ENCODE measurements around the gene EMC9. TPM values are rescaled to one million over a fixed set of nuclear protein-coding genes. Genes with fewer than 3 reads are reported as not detected.

The EMC9 gene
- total and polyA plus RNA-seq, 2 of the 8 experiments (the other 6 are each of a cell fraction or from before 2014, with no cell fraction given), result 38.4 to 47.2 TPM

GRCh38 chr14:24188251-24189058 is 47.1 kb upstream of the EMC9 start, which contains the start of gene IPO4 (continued):
- TF ChIP-seq RNF2 (IDR thresholded peaks at IDR 0.05; ENCODE audit: borderline replicate concordance, low read depth, low read length, missing control alignments, poor library complexity, severe bottlenecking) (no peak), RBBP5 (IDR thresholded peaks at IDR 0.05; ENCODE audit: borderline replicate concordance, low read depth, low read length) (peak; percentile 61; the same call in 1 of the 2 replicates), EZH2 (IDR thresholded peaks at IDR 0.05; ENCODE audit: low read depth, low read length, severe bottlenecking) (no peak), HDAC2 (IDR thresholded peaks at IDR 0.05; ENCODE audit: borderline replicate concordance in 1 of 2, low read depth in 2 of 2, low read length in 2 of 2) (peak in 1 of 2 experiments; percentile 82; a peak in 3 of 4 replicates), POLR2A (IDR thresholded peaks at IDR 0.05; ENCODE audit: control extremely low read depth in 1 of 2, low read depth in 2 of 2, low read length in 2 of 2) (peak in 1 of 2 experiments; percentile 91; a peak in 2 of 3 replicates), CEBPB (IDR thresholded peaks at IDR 0.05; ENCODE audit: low read depth, low read length) (0 out of 2 replicates have a peak, but pooled peaks have one; percentile 1), RXRA (IDR thresholded peaks at IDR 0.05; ENCODE audit: insufficient read depth, low read depth, low read length) (0 out of 2 replicates have a peak, but pooled peaks have one; percentile 33), BRCA1 (IDR thresholded peaks at IDR 0.05; ENCODE audit: low read depth, low read length) (peak; percentile 61; the same call in 1 of the 2 replicates), CREB1 (IDR thresholded peaks at IDR 0.05) (peak; percentile 58; the same call in 1 of the 2 replicates), TBP (IDR thresholded peaks at IDR 0.05; ENCODE audit: low read depth, low read length) (peak; percentile 68; the same call in 1 of the 2 replicates), NANOG (IDR thresholded peaks at IDR 0.05; ENCODE audit: insufficient read depth, low read depth, low read length, poor library complexity, severe bottlenecking) (peak; percentile 64), GABPA (IDR thresholded peaks at IDR 0.05; ENCODE audit: borderline replicate concordance, insufficient read depth, low read length) (peak; percentile 100), EP300 (IDR thresholded peaks at IDR 0.05; ENCODE audit: borderline replicate concordance in 1 of 2, low read depth in 2 of 2, low read length in 2 of 2) (peak in 1 of 2 experiments; percentile 93; a peak in 1 of 3 replicates), KDM1A (IDR thresholded peaks at IDR 0.05; ENCODE audit: borderline replicate concordance, low read length) (no peak), RAD21 (IDR thresholded peaks at IDR 0.05 in 1 of 2, conservative IDR thresholded peaks at IDR 0.05 in 1 of 2; ENCODE audit: low read depth in 2 of 2, low read length in 2 of 2) (peak; percentile 24 to 37; a peak in 2 of 4 replicates), E2F6 (IDR thresholded peaks at IDR 0.05) (peak; percentile 42; the same call in 1 of the 2 replicates), CTBP2 (IDR thresholded peaks at IDR 0.05; ENCODE audit: borderline replicate concordance, insufficient read depth, insufficient read length, low read length) (peak; percentile 83), SIN3A (conservative IDR thresholded peaks at IDR 0.05 in 1 of 2, IDR thresholded peaks at IDR 0.05 in 1 of 2; ENCODE audit: low read depth in 1 of 2, low read length in 2 of 2) (peak; percentile 99 to 100), EGR1 (IDR thresholded peaks at IDR 0.05; ENCODE audit: borderline replicate concordance, low read depth, low read length) (peak; percentile 74; the same call in 1 of the 2 replicates), JUN (IDR thresholded peaks at IDR 0.05; ENCODE audit: low read depth, low read length) (0 out of 2 replicates have a peak, but pooled peaks have one; percentile 24)

Data from H1 (cell line).